Brain pericyte (primary cell): ENCODE data around the gene ADD2.
"Not testable (repeated sequence)": the region's sequence is repeated elsewhere in the genome, so short reads cannot be mapped to it uniquely, and the experiment has no call there.

Experiments
- DNase-seq: peaks from one replicate; pipeline ENCODE4 v3.0.0-alpha.2; 2012; ENCODE audit warnings: low read depth, low spot score

The ADD2 gene

GRCh38 chr2:70674636-70675430 lies 93.2 kb downstream of the ADD2 start:
- DNase-seq = no peak

GRCh38 chr2:70673041-70673647 lies 94.9 kb downstream of the ADD2 start:
- DNase-seq = no peak

DNA sequence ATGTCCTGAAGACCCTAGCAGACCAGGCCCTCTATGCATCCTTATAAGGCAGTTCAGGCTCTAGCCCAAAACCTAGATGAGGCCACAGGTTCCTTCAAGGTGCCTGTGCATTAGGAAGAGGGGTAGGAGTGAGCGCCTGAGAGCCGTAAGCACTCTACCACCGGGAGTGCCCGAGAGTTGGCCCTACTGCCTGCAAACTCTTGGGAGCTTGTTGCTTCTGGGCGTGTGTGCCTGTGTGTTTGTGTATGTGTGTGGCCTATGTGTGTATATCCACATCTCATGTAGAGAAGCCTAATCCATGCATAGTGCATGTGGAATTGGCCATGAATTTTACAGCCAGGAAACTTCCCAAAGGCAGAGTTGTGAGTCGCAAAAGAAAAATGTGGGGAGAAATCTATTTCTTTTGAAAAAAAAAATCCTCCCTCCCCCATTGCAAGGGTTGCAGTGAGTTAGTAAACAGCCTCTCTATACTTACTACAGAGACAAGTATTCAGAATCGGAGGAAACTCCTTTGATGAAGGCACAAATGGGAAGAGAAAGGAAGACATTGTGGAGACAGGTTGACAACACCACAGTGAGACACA lies 96.8 kb downstream of the ADD2 start:
- DNase-seq = no peak

DNA sequence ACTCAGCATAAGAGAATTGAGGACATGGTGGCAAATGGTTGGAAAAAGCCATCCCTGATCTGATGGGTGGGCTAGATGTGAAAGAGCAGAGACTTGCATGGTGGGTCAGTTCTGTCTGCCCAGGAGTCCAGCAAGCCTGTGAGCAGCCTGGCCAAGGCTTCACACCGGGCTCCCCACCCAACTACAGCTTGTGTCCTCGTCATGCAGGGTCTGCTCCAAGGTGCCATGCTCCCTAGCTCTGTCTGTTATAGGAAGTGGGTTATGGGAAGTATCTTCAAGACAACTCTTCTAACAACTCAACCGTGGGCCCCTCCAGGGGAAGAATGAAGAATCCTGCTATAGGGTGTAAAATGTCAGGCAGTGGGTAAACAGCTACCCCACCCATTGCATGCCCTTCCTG lies 97.4 kb downstream of the ADD2 start:
- DNase-seq = no peak

DNA sequence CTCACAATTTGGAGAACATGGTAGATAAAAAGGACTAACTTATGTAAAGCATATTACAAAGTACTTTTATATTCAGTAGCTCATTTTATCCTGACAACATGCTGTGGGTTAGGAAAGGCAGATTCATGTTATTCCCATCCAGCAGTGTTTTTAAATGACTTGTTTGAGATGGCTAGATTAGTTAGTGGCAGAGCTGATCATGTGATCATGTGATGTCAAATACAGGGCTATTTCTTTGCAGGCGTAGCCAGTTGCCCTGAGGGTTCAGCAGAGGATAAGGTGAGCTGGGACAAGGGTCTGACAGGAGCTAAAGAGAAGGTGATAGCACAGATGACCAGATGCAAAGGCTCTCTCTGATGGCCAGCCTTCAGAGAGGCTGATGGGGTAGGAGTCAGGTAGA lies 97.8 kb downstream of the ADD2 start:
- no peak for DNase-seq

DNA sequence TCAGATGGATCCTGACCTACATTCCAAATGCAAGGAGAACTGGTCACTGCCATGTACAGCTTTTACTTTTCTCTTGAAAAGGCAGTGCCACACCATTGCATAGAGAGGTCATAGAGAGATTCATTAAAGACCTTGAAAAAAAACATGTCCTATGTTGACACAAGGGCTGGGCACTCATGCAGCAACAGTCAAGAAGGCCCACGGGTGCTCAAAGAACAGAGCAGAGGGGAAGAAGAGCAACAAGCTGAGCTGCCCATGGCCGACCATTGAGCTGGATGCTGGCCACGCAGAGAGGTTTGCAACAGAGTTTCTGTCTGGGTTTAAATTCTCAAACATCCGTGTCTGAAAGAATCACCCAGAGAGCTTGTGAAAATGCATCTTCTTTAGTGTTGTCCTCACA lies 99.1 kb downstream of the ADD2 start:
- no peak for DNase-seq

- no peak for DNase-seq
Measured at GRCh38 chr2:70668432-70668831, 99.6 kb downstream of the ADD2 start.

DNA sequence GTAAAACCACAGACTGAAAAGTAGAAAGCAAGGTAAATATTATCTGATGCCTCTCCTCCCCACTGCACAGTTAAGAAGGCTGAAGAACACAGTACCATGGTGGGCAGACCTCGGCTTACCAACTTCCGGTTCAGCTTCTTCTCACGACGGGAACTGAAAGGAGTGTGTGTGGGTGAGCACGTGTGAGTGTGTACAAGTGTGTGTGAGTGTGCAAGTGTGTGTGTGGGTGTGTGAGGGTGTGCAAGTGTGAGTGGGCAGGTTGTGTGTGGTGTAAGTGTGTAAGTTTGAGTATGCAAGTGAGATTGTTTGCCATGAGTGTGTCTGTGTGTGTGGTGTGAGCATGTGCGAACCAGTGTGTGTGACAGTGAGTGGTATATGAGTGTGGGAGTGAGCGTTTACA lies 103.5 kb downstream of the ADD2 start:
- no peak for DNase-seq

GRCh38 chr2:70663411-70663810 lies 104.6 kb downstream of the ADD2 start:
- DNase-seq = no peak

DNA sequence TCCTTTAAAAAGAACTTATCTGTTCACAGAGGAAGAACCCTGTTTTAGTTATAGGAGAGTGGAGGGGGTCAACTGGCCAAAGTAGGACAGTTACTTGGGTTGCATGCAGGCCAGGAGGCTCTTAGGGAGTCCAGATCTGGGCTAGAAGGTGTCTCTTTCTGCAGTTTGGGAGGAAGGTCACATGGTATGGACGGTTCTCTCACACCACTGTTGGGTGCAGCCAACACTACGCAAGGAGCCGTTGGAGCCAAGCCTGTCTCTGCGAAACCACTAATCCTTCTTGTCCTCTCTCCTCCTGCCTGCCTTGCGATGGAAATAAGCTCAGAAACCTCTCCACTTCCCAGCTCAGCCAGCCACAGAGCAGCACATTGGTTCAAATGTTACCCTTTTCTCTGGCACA lies 108.4 kb downstream of the ADD2 start:
- DNase-seq = no peak

DNA sequence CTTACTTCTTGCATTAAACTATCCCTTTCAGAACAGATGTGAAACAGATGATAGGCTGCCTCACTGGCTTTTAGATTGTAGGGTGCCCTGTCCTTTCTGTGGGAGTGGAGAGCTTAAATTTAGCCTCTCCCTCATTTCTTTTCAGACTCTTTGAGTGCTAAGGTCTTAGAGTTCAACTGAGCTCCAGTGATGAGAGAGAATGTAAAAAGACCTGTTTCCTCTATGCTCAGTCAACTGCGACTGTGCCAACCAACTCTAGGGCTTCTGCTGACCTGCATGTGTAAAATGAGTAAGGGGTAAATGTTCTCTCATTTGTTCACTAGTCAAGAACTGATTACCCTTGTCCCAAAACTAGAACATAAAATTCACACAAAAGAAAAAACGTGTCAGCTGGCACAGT lies 109.5 kb downstream of the ADD2 start:
- no peak for DNase-seq

GRCh38 chr2:70657246-70657645 lies 110.8 kb downstream of the ADD2 start:
- no peak for DNase-seq

GRCh38 chr2:70656421-70657010 lies 111.5 kb downstream of the ADD2 start:
- no peak for DNase-seq

DNA sequence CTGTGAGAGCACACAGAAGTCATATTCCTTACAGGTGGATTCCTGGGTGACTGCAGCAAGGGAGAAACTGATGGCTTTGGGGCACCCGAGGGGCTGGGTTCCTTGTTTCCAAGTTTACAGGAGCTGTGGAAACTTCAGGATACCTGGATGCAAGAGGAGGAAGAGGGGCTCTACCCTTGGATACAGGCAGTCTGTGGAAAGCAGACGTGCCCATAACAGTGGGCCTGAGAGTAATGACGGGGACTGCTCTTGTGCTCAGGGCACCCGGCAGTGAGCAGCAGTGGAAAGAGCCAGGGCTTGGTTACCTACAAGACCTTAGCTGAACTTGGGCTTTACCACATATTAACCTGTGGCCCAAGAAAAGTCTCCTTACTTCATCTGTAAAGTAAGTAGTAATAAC lies 112.2 kb downstream of the ADD2 start:
- DNase-seq = no peak

GRCh38 chr2:70655211-70655610 lies 112.8 kb downstream of the ADD2 start:
- DNase-seq = not testable (repeated sequence)

GRCh38 chr2:70651727-70652126 lies 116.3 kb downstream of the ADD2 start:
- no peak for DNase-seq

- no peak for DNase-seq
Measured at GRCh38 chr2:70651014-70651413, 117.0 kb downstream of the ADD2 start.

DNA sequence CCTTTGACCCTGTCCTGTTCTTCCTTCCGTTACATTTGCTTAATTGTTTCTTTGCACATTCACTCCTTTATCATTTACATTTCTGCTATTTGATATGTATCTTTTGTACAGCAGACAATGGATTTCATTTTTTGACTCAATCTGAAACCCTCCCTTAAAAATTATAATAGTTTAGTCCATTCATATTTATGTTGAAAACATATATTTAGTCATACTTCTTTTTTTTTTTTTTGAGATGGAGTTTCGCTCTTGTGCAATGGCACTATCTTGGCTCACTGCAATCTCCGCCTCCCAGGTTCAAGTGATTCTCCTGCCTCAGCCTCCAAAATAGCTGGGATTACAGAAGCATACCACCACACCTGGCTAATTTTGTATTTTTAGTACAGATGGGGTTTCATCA lies 119.0 kb downstream of the ADD2 start:
- no peak for DNase-seq

DNA sequence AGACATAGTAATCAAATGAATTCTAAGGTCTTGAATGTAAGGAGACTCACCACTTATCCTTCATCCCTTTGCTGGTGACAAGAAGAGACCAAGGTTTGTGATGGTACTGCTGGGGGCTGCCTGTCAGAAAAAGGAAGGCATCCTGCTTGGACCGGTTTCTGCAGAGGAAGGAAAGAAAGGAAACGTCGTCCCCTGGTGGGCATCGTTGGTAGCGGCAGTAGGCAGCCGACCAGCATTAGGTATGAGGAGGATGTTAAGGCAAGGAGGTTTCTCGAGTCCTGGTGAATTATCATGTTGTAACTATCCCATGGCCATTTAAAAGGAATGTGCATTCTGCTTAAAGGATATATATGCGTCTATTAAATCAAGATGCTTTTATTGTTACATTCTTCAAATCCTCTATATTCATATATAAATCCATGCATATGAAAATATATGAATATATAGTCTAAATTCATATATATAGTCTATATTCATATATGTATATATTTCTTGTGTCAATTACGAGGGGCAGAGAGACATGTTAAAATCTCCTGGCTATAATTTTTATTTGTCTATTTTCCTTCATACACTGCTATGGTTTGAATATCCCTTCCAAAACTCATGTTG lies 120.0 kb downstream of the ADD2 start:
- DNase-seq = no peak

GRCh38 chr2:70646420-70646818 lies 121.6 kb downstream of the ADD2 start:
- no peak for DNase-seq

DNA sequence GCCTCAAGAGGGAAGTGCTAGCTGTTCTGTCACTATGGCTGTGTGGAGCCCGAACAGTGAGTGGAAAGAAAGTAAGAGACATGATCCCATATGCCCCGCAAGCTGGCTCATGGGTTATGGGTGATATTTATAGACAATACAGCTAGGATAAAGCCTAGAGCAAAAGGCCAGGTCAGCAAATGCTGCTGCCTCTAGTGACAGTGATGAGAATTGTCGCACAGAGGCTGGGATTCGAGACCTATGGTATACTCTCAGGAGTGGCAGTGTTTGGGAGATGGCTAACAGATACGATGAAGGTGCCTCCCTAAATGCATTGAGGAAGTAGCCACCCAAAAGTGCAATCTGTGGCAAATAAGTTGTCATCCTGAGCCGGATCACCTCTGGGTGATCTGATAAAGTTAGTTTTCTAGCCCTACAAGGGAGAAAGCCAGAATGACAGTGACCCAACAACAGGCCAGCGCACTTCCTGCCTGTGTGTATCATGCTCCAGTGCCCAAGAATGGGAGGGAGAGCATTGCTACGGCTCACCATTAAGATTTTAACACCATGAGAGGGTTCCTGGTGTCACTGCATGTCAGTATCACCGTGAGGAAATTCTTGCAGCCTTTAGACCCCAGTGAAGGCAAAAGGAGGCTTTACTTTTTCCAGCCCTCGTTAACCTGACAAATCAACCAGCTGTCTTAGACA lies 122.1 kb downstream of the ADD2 start:
- DNase-seq = no peak

GRCh38 chr2:70643715-70644114 lies 124.3 kb downstream of the ADD2 start:
- DNase-seq = no peak
